ENCODE results near the gene CASP8AP2.
"Not testable (repeated sequence)": the region's sequence is repeated elsewhere in the genome, so short reads cannot be mapped to it uniquely, and the experiment has no call there.

The CASP8AP2 gene

GRCh38 chr6:89829472-89830169 is at the start of gene CASP8AP2:
Gene CASP8AP2 (plus strand): TSS chr6:89829880.
- peak; percentile 90 for DNase-seq

GRCh38 chr6:89781070-89782034 is 48.3 kb upstream of the CASP8AP2 start:
- DNase-seq, result no peak

- DNase-seq, result no peak
Measured at GRCh38 chr6:89782222-89782621, 47.5 kb upstream of the CASP8AP2 start.

DNA sequence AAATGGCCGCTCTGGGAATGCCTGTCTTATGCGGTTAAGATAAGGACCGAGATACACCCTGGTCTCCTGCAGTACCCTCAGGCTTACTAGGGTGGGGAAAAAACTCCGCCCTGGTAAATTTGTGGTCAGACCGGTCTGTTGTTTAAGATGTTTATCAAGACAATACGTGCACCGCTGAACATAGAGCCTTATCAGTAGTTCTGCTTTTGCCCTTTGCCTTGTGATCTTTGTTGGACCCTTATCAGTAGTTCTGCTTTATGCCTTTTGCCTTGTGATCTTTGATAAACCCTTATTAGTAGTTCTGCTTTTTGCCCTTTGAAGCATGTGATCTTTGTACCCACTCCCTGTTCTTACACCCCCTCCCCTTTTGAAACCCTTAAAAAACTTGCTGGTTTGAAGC is 46.4 kb upstream of the CASP8AP2 start:
- DNase-seq, result not testable (repeated sequence)

DNA sequence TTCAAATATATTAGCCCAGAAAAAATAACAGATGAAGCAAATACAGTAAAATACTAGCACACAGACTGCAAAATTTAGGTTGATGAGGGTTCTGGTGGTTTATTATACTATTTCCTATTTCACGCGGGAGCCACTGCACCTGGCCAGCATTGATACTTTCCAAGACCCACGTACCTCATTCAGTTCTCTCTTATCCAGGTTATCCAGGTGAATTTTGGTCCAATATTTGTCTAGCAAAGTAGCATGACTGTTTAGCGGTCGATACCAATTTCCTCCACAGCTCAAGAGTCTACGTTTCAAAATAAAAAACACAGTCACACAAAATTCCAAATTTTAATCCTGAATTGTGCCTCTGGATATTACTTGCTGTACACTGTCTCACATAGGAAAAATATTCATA is 44.8 kb upstream of the CASP8AP2 start:
- no peak for DNase-seq

GRCh38 chr6:89786970-89787369 is 42.7 kb upstream of the CASP8AP2 start:
- DNase-seq, result no peak

DNA sequence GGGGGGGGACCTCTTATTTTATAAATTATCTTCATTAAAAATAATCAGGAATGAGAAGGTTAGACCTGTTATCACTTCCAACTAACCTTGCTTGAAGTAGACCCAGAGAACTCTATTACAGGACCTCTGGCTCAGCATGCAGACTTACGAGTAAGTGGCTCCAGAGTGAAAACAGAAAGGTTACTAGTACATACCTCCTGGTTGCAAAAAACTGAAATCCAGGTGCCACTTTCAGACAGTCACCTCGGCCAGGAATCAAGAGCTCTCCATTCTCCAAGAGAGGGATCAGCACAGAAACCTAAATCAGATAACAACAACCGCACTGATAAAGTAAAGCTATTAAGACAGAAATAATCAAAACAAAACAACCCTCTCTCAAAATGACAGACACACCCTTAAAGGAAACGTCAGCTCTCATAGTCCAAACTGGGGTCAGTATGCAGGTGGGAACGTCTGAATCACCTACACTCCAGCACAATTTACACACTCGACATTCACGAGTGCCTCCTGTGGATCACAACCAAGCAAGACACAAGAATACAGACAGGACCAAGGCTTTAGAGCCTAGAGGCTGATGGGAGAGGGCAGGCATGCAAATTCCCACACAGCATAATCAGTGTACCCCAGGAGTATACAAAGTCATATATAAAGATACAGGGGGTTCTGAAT is 41.9 kb upstream of the CASP8AP2 start:
- no peak for DNase-seq

DNA sequence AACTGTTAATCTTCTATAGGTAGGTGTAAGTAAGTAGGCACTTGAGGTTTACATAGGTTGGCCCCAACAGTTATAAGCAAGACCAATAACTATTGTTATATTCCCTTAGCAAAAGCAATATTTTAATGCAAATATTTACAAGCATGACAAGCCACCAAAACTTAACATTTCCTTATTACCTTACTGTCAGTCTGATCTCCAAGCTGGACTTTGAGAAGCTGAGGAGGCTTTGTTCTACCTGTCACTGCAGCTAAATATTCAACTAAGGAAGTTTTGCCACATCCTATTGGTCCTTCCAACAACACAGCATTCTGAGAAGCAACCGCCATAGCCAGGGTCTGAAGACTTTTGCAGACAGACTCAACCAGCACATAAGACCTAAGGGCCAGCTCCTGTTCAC is 39.7 kb upstream of the CASP8AP2 start:
- no peak for DNase-seq

DNA sequence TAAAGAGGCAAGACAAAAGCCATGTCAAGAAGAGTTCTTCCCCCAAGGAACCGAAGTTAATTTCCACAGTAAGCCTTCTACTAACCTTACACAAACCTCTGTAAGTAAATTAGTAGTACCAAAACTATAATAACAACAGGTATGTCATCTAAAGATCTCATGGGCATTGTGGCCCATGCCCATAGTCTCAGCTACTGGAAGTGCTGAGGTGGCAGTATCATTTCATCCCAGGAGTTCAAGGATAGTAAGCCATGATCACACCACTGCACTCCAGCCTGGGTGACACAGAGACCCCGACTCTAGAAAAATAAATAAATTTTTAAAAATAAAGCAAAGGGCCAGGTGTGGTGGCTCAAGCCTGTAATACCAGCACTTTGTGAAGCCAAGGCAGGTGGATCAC is 39.3 kb upstream of the CASP8AP2 start:
- no peak for DNase-seq

DNA sequence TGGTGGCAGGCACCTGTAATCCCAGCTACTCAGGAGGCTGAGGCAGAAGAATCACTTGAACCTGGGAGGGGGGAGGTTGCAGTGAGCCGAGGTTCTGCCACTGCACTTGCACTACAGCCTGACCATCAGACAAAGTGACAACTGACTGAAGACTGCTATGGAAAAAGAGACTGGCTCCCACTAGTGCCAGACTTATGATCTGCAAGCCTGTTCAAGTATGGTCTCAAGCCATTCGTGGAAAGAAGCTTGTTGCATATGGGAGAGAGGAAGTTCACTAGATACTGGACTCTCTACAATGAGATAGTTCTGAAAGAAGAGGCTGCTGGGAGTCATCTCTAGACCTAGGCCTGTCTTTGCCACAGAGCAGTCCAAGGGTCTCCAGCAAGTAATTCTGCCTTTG is 36.8 kb upstream of the CASP8AP2 start:
- no peak for DNase-seq

DNA sequence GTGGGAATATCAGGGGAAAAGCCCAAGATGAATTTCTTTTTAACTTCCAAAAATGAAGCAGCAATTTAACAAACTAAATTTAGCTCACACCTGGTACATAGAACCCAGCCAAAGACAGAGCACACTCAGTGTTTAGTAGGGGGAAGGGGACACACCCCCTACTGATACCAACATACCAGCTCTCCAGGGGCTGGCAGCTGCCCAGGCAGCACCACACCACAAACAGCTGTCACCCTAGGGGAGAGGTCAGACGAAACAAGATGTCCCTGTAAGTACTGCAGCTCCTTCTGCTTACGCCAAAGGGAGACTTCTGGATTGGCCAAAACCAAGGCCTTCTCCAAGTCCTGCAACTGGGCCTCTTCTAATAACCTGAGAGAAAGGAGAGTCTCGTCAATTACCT is 36.1 kb upstream of the CASP8AP2 start:
- DNase-seq, result no peak

DNA sequence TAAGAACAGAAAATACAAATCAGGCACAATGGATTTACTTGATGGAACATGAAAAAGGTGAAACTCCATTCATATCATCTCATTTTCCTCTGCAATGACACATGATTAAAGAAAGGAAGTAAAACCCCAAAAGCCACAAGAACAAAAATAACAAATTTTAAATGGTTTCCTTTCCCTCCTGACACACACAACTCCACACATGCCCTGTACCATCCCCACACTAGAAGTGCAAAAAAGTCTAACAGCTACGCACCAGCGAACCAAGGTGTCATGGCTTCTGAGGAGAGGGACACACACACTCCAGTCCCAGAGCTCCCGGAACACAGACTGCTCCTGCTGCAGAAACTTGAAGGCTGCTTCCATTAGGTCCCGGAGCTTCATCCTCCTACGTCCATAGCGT is 35.4 kb upstream of the CASP8AP2 start:
- DNase-seq, result no peak

DNA sequence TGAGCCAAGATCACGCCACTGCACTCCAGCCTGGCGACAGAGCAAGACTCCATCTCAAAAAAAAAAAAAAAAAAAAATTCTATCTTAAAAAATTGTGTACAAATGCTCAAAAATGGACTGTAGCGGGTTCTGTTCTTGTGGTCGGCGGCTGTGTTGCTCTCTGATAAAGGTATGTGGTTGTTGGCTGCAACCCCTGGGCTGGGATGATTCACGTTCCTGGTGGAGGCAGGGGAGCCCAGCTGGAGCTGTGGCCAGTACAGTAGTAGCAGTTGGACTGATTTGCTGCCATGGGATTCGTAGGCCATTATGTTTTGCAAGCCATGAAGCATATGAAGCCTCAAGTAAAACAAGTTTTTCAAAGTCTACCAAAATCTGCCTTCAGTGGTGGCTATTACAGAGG is 32.4 kb upstream of the CASP8AP2 start:
- no peak for DNase-seq

DNA sequence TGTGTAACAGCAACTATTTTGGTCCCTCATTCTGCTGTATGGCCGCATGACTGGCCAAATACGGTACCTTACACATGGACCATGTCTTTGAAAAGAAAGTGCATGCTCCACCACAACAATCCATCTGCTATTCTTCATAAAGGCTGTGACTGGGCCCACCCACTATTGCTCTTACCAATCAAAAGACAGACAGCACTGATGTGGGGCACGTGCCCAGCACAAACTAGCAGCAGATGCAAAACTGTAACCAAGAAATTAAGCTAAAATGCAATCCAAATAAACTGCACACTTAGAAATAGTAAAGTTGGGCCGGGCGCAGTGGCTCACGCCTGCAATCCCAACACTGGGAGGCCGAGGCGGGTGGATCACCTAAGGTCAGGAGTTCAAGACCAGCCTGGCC is 30.6 kb upstream of the CASP8AP2 start:
- DNase-seq, result no peak

DNA sequence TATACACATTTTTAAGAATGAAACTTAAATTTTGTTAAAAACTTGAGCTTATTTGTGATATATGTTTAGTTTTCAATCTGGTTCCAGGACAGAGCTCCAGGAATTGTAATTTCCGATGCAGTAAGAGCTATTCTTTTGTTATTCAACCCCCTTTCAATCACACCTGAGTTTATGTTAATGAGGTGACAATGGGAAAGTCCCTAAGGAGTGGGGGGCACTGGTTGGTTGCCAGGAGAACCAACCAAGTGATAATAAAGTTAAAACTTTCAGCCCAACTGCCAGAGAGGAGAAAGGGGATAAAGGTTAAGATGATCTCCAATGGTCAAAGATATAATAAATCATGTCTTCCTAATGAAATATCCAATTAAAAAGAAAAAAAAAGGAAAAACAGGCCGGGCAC is 29.9 kb upstream of the CASP8AP2 start:
- DNase-seq, result no peak

DNA sequence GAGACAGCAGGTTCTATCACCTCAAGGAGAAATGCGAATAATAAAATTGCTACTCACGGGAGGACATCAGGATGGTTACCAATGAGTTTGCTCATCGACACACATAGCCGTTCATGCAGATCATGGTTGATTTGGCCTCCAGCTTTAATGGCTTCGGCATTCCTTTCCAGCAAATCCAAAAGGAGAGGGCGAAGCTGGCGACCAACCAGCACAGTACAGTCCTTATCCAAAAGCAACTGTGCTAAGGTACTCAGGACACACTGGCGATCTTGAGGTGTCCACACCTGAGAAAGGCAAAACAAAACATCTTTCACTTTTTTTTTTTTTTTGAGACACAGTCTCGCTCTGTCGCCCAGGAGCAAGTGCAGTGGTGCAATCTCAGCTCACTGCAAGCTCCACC is 26.4 kb upstream of the CASP8AP2 start:
- no peak for DNase-seq

DNA sequence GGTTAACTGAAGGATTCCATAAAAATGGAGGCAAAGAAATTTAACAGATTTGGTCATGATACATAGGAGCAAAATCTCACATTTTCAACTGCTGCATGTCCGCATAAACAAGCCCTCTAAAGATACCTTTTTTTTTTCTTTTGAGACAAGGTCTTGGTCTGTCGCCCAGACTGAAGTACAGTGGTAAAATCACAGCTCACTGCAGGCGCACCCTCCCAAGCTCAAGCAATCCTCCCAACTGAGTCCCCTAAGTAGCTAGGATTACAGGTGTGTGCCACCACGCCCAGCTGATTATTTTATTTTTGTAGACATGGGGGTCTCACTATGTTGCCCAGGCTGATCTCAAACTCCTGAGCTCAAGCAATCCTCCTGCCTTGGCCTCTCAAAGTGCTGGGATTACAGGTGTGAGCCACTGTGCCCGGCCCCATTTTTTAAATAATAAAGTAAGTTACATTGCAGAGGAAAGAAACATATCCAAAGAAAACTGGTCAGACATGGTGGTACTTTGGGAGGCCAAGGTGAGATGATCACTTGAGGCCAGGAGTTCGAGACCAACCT is 23.8 kb upstream of the CASP8AP2 start:
- no peak for DNase-seq

DNA sequence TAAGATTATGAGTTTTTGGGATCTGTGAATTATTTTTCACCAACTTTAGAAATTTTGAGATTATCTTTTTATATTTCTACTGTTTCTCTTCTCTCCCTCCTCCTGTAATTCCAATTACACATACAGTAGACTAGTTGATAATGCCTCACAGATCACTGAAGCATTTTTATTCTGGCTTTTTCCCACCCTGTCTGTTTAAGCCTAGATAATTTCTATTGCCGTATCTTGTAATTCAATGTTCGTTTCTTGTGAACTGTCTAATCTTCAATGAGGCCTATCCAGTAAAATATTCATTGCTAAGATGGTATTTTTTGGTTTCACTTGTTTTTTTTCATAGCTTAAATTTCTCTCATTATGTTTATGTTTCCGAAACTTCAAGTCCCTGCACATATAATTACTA is 22.1 kb upstream of the CASP8AP2 start:
- no peak for DNase-seq

GRCh38 chr6:89813422-89813821 is 16.3 kb upstream of the CASP8AP2 start:
- not testable (repeated sequence) for DNase-seq

- DNase-seq, result no peak
Measured at GRCh38 chr6:89817481-89817880, 12.2 kb upstream of the CASP8AP2 start.

DNA sequence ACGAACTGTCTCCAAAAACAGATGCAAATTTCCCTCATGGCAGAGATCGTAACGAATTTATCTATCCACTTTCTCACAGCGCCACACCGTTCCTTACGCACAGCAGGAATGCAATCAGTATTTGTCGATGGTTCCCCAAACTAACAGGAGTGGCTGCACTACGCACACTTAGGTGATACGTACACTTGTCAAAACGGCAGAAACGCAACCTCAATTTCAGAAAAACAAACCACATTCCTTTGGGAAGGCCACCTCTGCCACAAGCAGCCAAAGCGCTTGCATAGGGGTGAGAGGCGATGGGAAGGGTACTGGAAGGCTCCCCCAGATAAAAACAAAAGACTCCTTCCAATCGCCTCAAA is 10.7 kb upstream of the CASP8AP2 start:
- DNase-seq, result no peak

DNA sequence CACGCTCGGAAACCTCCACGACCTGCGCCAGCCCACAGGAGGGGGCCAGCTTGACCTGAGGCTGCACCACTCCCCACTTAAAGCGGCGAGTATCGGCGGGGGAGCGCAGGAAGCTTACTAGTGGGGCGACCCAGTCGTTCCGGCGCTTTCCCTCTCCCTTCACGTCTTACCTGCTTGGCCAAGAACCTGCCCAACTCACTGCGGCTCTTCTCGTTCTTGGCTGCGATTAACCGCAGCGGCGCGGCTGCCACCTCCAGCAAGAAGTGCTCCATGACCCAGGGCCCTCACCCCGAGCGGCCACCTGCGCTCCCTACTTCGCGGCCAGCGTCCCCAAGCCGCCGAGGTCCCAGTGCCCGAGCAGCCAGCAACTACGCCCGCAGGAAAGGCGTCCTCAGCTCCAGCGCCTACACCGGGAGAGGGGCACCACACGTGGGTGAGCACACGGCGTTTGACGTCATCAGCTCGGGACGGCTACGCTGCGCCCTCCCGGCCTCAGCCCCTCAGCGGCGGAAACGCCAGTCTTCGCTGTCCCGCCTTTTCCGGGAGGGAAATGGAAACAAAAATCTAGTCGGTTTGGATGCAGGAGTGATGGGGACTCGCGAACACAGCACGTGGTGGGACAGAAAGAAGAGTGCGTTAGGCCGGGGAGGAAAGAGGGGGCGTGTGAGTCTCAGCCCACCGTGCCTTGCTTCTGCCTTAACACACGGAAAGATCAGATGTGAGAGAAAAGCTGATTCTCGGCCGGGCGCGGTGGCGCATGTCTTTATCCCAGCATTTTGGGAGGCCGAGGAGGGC is 10.1 kb upstream of the CASP8AP2 start, which contains the start of gene MDN1:
Gene MDN1 (minus strand): TSS at position 459 of the 795 bp plus-strand sequence. CDS start 187 bp downstream, at position 272.
- DNase-seq, result peak; percentile 88
